HG02840 (cell line): ENCODE results near the gene TTL.
"Not testable (repeated sequence)": the region's sequence is repeated elsewhere in the genome, so short reads cannot be mapped to it uniquely, and the experiment has no call there.

Source experiments
- ATAC-seq: cut with Tn5 transposase; IDR thresholded peaks from one replicate; pipeline ENCODE4 v1.9.1; 2021; ENCODE audit warnings: mild to moderate bottlenecking, moderate library complexity, moderate number of reproducible peaks; ENCODE audit not compliant: unreplicated experiment, low FRiP score

Gene TTL

GRCh38 chr2:112516801-112517200 lies 34.8 kb downstream of the TTL start:
- no peak for ATAC-seq

- ATAC-seq, result no peak
These were observed 36.9 kb downstream of the TTL start for GRCh38 chr2:112518807-112519206.

GRCh38 chr2:112519506-112519905 lies 37.5 kb downstream of the TTL start:
- no peak for ATAC-seq

GRCh38 chr2:112520234-112520783 lies 38.4 kb downstream of the TTL start:
- ATAC-seq, result no peak

- no peak for ATAC-seq
These were observed 41.4 kb downstream of the TTL start for GRCh38 chr2:112523291-112523777.

- not testable (repeated sequence) for ATAC-seq
These were observed 42.3 kb downstream of the TTL start for GRCh38 chr2:112524276-112524675.

- ATAC-seq, result no peak
These were observed 46.6 kb downstream of the TTL start for GRCh38 chr2:112528541-112528940.

- ATAC-seq, result no peak
These were observed 47.8 kb downstream of the TTL start for GRCh38 chr2:112529757-112530156.

GRCh38 chr2:112530728-112531127 lies 48.8 kb downstream of the TTL start:
- ATAC-seq, result no peak

- ATAC-seq, result no peak
These were observed 52.9 kb downstream of the TTL start for GRCh38 chr2:112534826-112535225.

GRCh38 chr2:112536665-112537064 lies 54.7 kb downstream of the TTL start:
- ATAC-seq, result not testable (repeated sequence)

- no peak for ATAC-seq
These were observed 57.4 kb downstream of the TTL start for GRCh38 chr2:112539306-112539705.

GRCh38 chr2:112540906-112541305 lies 59.0 kb downstream of the TTL start:
- ATAC-seq, result no peak

GRCh38 chr2:112541315-112542122 lies 59.6 kb downstream of the TTL start:
- peak; percentile 52 for ATAC-seq

GRCh38 chr2:112542123-112542983 lies 60.4 kb downstream of the TTL start, which contains the start of gene POLR1B:
TSS of gene POLR1B (plus strand) at chr2:112542465. CDS start at chr2:112542495, 30 bp downstream.
- ATAC-seq, result peak; percentile 79

- ATAC-seq, result no peak
These were observed 61.2 kb downstream of the TTL start for GRCh38 chr2:112542984-112543661.

GRCh38 chr2:112547333-112547732 lies 65.4 kb downstream of the TTL start:
- no peak for ATAC-seq

GRCh38 chr2:112548980-112549379 lies 67.0 kb downstream of the TTL start:
- ATAC-seq, result no peak

GRCh38 chr2:112566104-112566503 lies 84.1 kb downstream of the TTL start:
- ATAC-seq, result peak; percentile 69

GRCh38 chr2:112566508-112566907 lies 84.6 kb downstream of the TTL start:
- not testable (repeated sequence) for ATAC-seq
